Sciatic nerve (tissue), 2 donors: ENCODE results near the gene GSG1L2. TPM values are rescaled to one million over a fixed set of nuclear protein-coding genes. Genes with fewer than 3 reads are reported as not detected.

ENCODE experiments used
- ATAC-seq: fragments of 200-7000 bp; cut with Tn5 transposase; one replicate; pipeline ENCODE4 v1.9.1; 2020; ENCODE audit warnings: mild to moderate bottlenecking, moderate library complexity
- DNase-seq: peaks from one replicate; pipeline ENCODE4 v3.0.0-alpha.2; 2020; ENCODE audit warnings: low spot score
- intact Hi-C: fragments of 100-400 bp; cut with DNase I; formaldehyde crosslinking; loops from one replicate; pipeline ENCODE4 v1.14.2; 2022
- total RNA-seq: library from RNA; stranded (reverse); fragmentation: NEBNext Ultra II Directional; extraction: Animal tissue kit (Norgen Biotek cat#: 25700); gene quantifications from one replicate; pipeline ENCODE4 v1.2.1, GENCODE V29; 2021
- donor health status: DM: no; HTN: no; CAD: no.
- donor health status: DM: no; HTN: no; CAD: no.

Gene GSG1L2
- total RNA-seq, 1 donor from 2014 or later = not detected

GRCh38 chr17:9828296-9829295 lies 6.7 kb upstream of the GSG1L2 start:
- DNase-seq (no peak), ATAC-seq (no peak)
- intact Hi-C loops = no loop called here

DNA sequence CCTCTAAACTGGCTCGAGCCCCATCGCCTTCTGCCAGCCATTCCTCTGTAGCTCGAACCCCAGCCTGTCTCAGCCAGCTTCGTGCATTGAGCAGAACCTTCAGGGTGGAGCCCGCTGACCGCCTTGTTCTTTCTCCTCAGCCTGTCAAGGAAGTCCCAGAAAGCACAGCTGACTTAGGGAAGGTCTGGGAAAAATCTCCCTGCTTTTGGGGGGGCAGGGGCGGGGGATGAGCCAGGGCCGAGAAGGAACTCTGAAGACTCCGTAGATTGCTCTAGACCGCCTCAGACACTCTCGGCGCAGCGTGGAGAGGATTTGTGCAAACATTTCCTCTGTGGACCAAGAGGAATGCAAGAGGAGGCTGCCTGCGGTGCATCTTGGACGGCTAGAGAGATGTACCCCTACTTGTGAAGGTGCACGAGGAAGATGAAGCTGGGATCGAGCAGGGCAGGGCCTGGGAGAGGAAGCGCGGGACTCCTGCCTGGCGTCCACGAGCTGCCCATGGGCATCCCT lies 3.8 kb upstream of the GSG1L2 start, which contains the start of gene GLP2R:
TSS of gene GLP2R (plus strand) at position 284 of the 510 bp plus-strand sequence. CDS start at position 424, 140 bp downstream.
- no peak for ATAC-seq
- DNase-seq = no peak
- intact Hi-C loops = no loop called here

GRCh38 chr17:9824797-9825338 lies 3.0 kb upstream of the GSG1L2 start:
- intact Hi-C loops = no loop called here
- DNase-seq = no peak
- no peak for ATAC-seq

DNA sequence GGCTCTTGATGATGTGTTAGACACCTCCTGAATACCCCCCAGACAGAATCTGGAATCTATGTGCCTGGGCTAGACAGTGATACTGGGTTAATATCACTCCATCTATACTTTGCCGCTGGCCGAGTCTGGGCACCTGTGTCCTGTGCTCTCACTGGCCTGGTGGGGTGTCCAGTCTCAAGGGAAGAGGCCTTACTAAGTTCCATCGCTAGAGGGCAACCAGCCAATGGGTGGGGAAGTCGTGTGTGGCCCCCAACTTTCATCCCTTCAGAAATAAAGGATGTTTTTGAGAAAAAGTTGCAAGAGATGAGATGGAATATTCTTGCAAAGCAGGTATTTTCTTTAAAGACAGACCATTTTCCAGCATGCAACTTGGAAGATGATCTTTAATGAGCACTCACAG lies 2.2 kb upstream of the GSG1L2 start:
- intact Hi-C loops = no loop called here
- DNase-seq = no peak
- ATAC-seq = no peak

- intact Hi-C loops = no loop called here
- ATAC-seq (no peak), DNase-seq (no peak)
Observed at GRCh38 chr17:9820448-9820847, 1.4 kb downstream of the GSG1L2 start.

GRCh38 chr17:9818760-9819159 lies 3.1 kb downstream of the GSG1L2 start:
- ATAC-seq = no peak
- intact Hi-C loops = no loop called here
- no peak for DNase-seq

DNA sequence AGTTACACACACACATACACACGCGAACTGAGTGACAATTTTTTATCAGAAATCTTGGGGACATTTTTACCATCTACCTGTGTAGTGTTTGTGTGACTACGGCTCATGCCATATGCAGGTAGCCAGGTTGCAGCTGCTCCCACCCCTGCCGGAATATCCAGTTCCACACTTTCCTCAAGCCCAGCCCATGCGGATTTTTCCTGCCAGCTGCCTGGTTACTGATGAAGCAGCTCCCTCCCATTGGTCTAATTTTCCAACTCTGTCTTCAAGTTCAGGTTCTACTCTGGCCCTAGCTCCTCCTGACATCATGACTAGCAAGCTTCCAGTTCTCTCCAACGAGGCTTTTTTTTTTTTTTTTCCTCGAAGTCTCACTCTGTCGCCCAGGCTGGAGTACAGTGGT lies 4.8 kb downstream of the GSG1L2 start:
- DNase-seq (no peak), ATAC-seq (peak; percentile 22)
- intact Hi-C loops = no loop called here

GRCh38 chr17:9816472-9816871 lies 5.4 kb downstream of the GSG1L2 start:
- intact Hi-C loops = no loop called here
- ATAC-seq (no peak), DNase-seq (no peak)

DNA sequence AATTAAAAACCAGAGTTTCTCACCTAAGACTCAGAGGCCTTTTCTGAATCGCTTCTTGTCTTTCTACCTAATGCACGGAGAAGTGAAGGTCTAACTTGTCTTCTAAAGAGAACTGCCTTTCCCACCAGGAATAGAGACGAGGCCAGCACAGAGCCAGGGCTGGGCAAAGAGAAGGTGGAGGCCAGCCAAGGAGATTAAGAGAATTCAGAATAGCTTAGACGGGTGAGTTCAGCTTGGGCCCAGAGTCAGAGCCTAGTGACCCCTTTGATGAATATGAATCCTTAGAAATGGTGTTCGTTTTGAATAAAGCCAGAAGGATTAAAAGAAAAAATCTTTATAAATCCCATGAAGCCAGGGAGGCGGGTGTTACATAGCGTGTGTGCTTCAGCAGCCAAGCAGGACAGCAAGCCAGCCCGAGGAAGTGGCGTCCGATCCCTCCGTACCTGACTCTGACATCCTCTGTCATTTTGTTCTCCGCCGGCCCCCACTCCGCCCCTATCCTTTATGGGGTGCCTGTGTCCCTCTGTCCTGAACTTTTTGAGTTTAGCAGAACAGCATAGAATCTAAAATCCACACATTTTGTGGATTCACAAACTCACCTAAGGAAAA lies 7.4 kb downstream of the GSG1L2 start:
- DNase-seq (no peak), ATAC-seq (no peak)
- intact Hi-C loops = no loop called here

DNA sequence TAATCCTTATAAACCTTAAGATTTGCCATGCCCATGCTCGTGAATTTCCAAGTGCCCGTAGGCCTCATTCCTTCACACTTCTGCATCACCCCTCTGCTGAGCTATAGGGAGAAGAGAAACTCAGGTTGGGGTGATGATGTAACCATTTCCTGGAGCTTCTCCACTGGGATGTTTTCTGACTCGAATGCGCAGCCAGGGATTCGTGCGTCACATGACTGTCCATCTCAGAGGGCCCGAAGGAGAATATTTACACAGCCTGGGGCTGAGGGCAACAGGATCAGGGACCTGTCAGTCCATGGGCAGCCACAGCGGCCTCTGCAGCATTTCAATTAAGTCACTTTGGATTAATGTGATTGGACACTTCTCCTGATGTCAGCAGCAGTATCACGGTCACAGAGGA lies 8.7 kb downstream of the GSG1L2 start:
- intact Hi-C loops = no loop called here
- ATAC-seq (no peak), DNase-seq (no peak)

GRCh38 chr17:9811537-9811936 lies 10.3 kb downstream of the GSG1L2 start:
- DNase-seq (no peak), ATAC-seq (no peak)

DNA sequence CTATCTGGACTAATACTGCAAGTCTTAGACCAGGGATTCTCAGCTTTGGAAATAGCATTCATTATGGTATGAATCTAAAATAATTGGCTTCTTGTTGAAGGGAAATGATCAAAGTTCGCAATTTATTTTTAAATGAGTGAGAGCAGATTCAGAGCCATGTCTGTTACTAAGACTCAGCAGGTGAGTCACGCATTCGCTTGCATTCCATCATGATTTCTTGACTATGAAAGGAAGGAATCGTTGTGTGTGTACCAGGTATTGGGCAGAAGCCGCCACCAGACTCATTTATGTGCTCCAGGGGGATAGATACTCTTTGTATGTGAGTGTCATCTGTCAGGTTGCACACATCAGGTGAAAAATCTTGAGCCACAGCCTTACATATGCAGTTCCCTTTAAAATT lies 10.8 kb downstream of the GSG1L2 start:
- ATAC-seq = no peak
- DNase-seq = no peak
- intact Hi-C loops = no loop called here

More at GRCh38 chr17:9811537-9811936, 10.3 kb downstream of the GSG1L2 start:
- intact Hi-C loops = no loop called here

- DNase-seq = no peak
- ATAC-seq = no peak
- intact Hi-C loops = no loop called here
Observed at GRCh38 chr17:9810100-9810949, 11.6 kb downstream of the GSG1L2 start.

- DNase-seq = no peak
- ATAC-seq = no peak
- intact Hi-C loops = no loop called here
Observed at GRCh38 chr17:9809409-9809808, 12.5 kb downstream of the GSG1L2 start.

GRCh38 chr17:9806699-9807098 lies 15.2 kb downstream of the GSG1L2 start:
- intact Hi-C loops = no loop called here
- DNase-seq (no peak), ATAC-seq (no peak)

DNA sequence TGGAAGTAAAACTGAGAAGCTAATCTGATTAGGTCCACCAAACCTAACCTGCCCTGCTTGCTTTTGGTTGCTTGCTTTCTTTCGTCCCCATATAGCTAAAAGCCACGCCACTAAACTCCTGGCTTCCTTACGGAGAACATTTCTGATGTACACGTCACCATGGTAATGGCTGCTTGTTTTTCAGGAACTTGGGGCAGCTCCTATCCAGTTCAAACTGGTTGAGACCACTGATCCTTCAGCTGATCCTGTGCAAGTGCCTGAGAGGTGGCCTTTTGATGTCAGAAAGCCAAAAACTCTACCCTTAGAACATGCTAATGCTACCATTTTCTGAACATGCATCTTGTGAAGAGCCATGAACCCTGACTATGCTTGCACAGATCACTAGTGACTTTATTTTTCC lies 16.1 kb downstream of the GSG1L2 start:
- intact Hi-C loops = no loop called here
- no peak for DNase-seq
- ATAC-seq = no peak

DNA sequence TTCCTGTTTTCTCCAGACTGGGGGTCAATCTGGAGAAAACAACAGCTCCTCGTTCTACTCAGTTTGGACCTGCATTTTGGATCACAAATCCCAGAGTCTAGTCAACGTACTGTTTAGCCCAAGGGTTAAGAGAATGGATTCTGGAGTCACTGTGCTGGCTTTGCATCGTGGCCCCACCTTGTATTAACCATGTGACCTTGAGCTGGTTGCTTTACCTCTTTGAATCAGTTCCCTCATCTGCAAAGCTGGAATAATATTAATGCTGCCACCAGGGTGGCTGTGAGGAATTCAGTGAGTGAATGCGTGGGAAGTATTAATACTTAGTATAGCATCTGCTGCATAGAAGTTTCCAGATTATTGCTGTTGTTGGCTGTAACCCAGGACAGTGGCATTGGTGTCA lies 19.2 kb downstream of the GSG1L2 start:
- no peak for ATAC-seq
- intact Hi-C loops = no loop called here
- no peak for DNase-seq

- no peak for DNase-seq
- ATAC-seq = no peak
- intact Hi-C loops = no loop called here
Observed at GRCh38 chr17:9802294-9802693, 19.6 kb downstream of the GSG1L2 start.

DNA sequence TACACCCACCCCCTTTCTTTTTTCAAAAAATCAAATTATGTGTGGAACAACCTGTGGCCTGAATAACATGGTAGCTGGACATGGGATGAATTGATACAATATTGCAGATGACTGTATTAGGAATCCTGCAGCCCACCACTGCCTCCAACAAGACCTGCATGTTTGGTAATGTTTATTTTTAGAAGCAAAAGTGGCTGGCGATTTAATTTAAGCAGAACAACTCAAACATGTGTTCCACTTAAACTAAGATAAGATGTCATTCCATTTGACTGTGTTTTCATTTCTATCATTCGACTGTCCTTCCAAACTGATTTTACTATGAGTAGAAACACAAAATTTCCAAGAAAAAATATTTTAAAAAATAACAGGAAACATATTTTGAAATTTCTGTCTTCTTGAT lies 20.4 kb downstream of the GSG1L2 start:
- DNase-seq = no peak
- intact Hi-C loops = no loop called here
- no peak for ATAC-seq
